M059J (cell line): ENCODE data around the gene KDSR. TPM values are rescaled to one million over a fixed set of nuclear protein-coding genes. Genes with fewer than 3 reads are reported as not detected.
A peak's percentile ranks its signal among the peaks of the same experiment; 100 is the strongest.

Source experiments
- DNase-seq: peaks from one replicate; pipeline ENCODE4 v3.0.0-alpha.2; 2012; ENCODE audit warnings: low read depth
- total RNA-seq: library from RNA; depleted of rRNA; stranded (reverse); fragments of >200 nt; shearing (Covaris generic); gene quantifications from 2 replicates; pipeline ENCODE4 v1.2.3, GENCODE V29; 2014; rRNA removed

Gene KDSR
- 42.7 and 57.8 TPM in 2 replicates for total RNA-seq

- peak; percentile 99 for DNase-seq
Observed at GRCh38 chr18:63367053-63367953, at the start of gene KDSR. Gene KDSR (minus strand): TSS chr18:63367206. CDS start chr18:63367118, 88 bp downstream.

DNA sequence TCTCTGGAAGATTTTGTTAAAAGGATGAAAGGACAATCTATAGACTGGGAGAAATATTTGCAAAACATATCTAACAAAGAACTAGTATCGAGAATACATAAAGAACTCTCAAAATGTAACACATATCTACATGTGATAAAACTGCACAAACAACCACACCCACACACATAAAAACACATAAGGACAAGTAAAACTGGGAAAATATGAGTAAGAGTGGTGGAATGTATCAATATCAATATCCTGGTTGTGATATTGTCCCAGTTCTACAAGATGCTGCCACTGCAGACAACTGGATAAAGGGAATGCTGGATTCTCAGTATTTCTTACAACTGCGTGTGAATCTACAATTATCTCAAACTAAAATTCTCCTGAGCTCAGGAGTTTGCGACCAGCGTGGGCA is 45.9 kb upstream of the KDSR start:
- no peak for DNase-seq

DNA sequence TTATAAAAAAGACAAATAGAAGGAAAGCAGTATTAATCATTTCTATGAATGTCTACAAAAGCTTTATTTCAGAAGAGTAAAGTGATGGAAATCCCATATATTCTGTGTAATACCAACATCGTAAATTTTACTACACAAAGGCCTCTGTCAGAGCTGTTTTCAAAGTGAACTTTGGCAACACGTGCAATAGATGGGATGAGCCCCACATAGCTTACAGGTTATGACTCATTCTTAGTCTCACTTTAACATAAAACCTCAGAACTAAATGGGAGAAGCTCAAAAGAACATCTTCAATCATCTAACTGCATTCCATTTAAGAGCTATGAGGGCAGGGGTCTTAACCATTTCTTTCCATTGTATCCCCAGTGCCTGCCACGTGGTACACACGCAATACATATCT is 43.8 kb upstream of the KDSR start:
- DNase-seq, result peak; percentile 81

GRCh38 chr18:63409301-63409700 is 42.3 kb upstream of the KDSR start:
- peak; percentile 75 for DNase-seq

DNA sequence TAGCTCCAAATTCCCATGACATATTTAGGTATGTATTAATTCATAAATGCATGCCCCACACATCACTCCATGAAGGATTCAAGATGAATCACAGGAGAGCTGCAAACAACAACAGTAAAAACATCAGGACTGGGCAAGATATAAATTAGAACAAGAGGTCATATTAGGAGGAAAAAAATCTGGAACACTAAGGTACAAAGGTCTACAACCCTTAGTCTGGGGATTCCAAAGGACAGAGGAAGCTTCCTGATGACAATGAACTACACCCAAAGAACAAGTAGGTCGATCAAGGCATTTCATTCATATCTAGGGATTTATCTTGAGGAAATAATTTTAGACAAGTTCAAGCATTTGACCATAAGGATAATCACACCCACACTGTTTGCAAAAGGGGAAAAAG is 40.7 kb upstream of the KDSR start:
- no peak for DNase-seq

GRCh38 chr18:63405986-63406385 is 39.0 kb upstream of the KDSR start:
- DNase-seq, result no peak

DNA sequence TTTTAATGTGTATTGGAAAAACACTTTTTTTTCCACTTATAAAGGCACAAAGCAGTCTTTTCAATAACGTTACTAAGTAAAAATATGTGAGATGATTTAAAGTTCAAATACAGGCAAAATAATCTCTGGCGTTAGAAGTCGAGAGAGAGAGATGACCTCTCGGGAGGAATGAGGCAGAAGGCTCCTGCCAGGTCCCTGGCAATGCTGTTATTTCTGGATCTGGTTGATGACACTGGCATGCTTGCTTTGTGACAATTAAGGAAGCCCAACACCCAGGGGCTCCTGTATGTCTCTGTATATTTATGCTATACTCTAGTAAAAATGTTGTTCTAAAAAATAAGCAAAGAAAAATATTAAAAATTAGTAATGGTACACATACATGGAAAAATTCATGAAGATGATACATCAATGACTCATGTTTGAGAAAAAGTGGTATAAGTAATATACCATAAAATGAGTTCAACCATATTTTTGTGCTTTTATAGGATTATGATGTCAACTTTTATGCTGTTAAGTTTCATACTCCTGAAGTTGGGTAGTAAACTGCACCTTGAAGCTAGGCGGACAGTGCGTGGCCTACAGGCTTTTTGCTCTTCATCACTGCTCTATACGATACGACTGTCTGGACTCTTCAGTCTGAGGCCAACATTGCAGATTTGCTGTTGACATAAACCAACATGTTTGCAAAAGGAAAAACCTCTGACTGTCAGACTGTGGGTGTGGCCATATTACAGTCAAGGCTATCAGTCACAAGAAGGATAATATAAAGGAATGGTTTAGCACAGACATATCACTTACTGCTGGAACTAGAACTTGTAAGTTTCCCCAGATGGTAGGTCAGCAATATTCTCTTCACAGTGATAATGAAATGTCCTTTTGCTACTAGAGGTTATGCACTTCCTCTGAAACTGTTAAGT is 35.5 kb upstream of the KDSR start:
- DNase-seq, result no peak

DNA sequence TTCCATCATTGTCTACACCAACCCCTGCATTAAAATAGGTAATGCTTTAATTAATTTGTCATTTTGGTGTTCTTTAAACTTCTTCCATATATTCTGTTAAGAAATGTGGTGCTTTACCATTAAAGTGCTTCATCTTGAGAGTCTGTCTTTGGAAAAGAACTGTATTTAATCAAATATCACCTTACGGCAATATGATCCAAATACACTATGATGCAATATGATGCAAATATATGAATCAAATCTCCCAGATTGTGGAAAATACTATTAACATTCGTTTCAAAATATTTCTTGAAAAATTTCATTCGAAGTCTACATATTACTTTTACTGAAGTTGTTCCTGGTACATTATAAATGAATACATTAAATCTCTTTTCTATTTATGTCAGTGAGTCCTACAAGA is 32.3 kb upstream of the KDSR start:
- no peak for DNase-seq

DNA sequence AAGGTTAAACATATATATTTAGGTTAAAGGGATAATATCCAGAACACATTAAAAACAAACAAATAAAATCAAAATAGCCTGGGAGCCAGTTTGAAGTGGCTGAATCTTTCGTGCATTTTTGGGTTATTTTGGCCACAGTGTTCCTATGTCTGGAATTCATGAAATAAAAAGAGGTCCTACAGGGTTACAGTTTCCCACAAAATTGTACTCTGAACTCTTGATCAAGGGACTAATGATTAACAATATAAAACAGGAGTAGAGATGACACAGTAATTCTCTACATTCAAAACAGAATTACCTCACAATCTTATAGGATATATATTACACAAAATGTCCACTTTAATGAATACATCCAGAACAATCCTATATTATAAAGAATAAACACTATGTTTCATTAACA is 30.3 kb upstream of the KDSR start:
- no peak for DNase-seq

DNA sequence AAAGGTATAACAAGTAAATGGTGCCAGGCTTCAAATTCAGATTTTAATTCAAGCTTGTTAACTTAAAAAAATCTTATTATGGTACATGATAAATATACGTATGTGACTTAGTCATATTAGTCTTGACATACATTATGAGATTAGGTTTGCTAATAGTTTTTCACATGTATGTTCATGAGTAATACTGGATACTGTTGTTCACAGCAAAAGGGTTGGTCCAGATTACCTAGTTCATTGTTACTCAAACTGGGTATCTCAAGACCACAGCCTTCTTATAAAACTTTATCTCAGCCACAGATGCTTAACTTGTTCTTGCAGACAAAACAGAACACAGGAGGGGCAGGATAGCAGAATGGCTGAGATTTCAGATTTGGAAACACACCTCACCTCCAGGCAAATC is 28.5 kb upstream of the KDSR start:
- DNase-seq, result no peak

- DNase-seq, result no peak
Observed at GRCh38 chr18:63394954-63395353, 27.9 kb upstream of the KDSR start.

DNA sequence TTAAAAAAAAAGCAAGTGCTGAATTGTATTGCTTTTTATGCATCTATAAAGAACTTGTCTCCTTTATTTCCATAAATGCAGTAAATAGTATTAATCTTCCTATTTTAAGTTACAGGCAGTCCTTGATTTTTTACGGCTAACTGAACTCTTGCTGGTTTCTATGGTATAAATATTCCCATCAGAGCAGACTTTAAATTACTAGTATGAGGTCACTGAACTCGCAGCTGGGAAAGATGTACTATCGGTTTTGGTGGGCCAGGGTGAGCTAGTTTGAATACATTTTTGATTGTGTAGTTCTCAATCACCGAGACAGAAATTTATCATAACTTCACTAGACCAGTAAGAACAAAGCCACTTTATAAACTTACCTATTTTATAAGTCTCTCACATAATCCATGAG is 20.9 kb upstream of the KDSR start:
- DNase-seq, result no peak

GRCh38 chr18:63382843-63383242 is 15.8 kb upstream of the KDSR start:
- no peak for DNase-seq

DNA sequence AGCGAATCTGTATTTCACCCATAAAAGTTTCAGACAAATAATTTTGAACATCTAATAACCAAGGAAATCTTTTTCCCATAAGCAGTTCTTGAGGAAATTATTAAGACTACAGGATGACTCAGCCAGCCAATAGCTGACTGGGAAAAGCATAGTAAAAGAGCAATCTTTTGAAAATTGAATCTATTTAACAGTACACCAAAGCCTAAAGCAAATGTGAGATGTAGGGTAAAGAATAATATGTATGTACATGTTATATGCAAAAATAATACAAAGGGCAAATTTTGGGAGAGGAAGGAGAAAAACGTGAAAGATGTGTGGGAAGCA is 12.6 kb upstream of the KDSR start:
- DNase-seq, result no peak

GRCh38 chr18:63378919-63379638 is 12.1 kb upstream of the KDSR start:
- no peak for DNase-seq

DNA sequence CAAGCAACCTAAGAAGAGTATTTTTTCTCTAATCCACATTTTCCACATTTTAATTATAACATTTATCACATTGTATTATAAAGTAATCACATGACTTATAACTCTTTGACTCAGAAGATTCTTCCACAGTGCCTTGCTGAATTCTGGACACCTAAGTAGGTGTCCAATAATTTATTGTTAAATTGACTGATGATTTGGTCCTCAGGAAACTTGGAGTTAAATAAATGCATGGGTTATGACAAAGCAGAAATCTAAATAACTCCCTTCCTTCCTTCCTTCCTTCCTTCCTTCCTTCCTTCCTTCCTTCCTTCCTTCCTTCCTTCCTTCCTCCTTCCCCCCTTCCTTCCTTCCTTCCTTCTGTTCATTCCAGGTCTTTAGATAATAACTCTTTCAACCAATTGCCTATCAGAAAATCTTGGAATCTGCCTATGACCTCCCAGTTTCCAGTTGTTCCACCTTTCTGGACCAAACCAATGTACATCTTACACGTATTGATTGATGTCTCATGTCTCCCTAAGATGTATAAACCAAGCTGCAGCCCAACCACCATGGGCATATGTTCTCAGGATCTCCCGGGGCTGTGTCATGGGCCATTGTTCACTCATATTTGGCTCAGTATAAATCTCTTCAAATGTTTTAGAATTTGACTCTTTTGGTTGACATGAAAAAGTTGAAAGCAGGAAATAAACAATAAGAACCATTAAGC is 10.4 kb upstream of the KDSR start:
- no peak for DNase-seq

GRCh38 chr18:63376538-63376937 is 9.5 kb upstream of the KDSR start:
- peak; percentile 15 for DNase-seq

DNA sequence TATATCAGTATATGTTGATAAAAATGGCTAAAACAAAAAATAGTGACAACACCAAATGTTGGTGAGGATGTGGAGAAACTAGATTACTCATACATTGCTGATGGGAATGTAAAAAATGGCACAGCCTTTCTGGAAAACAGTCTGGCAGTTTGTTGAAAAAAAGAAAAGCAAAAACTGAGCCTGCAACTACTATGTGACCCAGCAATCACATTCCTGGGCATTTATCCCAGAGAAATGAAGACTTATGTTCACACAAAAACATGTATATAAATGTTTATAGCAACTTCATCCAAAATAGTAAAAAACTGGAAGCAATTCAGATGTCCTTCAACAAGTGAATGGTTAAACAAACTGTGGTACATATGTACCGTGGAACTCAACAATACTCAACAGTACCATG is 7.5 kb upstream of the KDSR start:
- DNase-seq, result no peak

GRCh38 chr18:63373161-63373560 is 6.2 kb upstream of the KDSR start:
- DNase-seq, result no peak

- DNase-seq, result no peak
Observed at GRCh38 chr18:63368611-63369010, 1.6 kb upstream of the KDSR start.

DNA sequence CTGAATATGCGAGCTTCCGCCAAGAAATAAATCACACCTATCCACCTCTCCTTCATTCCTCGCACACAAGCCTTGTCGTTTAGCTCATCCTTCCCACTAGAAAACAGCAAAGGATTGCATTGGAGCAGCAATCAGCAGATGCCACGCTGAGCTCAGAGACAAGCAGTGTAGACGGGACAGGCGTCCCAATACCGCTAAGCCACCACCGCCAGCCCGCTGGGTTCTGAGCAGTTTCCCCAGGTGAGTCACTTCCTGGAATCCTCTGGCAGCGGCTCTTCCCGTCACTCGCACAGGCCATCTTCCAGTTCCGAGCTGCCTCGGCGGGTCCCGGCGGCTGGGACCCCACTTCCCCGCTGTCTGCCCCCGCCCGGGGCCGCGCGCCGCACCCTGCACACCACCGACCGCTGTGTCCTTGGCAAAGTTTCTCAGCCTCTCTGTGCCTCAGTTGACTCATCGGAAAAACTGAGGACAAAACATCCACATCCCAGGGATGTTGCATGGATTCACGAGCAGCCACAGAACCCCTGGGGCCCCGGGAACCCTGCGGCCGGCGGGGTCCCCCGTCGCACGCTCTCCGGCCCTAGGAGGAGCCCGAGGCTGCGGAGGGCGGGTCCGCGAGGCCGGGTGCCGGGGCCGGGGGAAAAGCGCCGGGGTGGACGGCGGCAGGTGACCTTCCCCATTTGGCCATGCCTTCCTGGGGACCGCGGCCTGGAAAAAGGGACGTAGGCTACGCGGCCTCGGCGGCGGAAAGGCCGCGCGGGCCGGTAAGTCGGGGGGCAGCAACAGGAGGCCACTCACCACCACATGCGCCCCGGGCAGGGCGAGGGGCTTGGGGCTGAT is 573 bp downstream of the KDSR start:
- DNase-seq, result peak; percentile 87
